Measurements from ENCODE around the gene C7orf57. TPM values are rescaled to one million over a fixed set of nuclear protein-coding genes. Genes with fewer than 3 reads are reported as not detected.

Gene C7orf57
- total RNA-seq, 2 donors from 2014 or later: not detected

DNA sequence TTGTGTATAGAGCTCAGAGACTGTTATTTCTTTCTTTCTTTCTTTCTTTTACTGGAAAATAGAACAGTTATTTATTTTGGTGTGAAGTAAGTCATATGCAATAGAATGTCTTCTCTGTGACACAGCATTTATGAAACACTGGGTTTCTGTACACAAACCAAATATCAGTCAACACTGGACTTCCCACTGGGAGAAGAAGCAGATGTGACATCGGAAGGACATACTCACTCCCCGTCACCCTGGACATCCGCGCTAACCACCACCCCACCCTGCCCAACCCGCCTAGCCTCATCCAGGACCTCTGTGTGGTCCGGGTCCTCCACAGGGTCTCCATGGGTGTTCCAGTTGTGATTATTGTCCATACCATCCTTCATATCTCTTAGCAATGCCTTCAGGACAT, 28.5 kb upstream of the C7orf57 start:
- H3K4me1 ChIP-seq (ENCODE audit: control insufficient read depth in 1 of 2, low read depth in 2 of 2): no peaks in the 10 kb centered on the region
- H3K4me3 ChIP-seq: no peak overlapping the region
- TF ChIP-seq, protein P1, sequence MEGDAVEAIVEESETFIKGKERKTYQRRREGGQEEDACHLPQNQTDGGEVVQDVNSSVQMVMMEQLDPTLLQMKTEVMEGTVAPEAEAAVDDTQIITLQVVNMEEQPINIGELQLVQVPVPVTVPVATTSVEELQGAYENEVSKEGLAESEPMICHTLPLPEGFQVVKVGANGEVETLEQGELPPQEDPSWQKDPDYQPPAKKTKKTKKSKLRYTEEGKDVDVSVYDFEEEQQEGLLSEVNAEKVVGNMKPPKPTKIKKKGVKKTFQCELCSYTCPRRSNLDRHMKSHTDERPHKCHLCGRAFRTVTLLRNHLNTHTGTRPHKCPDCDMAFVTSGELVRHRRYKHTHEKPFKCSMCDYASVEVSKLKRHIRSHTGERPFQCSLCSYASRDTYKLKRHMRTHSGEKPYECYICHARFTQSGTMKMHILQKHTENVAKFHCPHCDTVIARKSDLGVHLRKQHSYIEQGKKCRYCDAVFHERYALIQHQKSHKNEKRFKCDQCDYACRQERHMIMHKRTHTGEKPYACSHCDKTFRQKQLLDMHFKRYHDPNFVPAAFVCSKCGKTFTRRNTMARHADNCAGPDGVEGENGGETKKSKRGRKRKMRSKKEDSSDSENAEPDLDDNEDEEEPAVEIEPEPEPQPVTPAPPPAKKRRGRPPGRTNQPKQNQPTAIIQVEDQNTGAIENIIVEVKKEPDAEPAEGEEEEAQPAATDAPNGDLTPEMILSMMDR (IDR thresholded peaks at IDR 0.05): no peak
- ATAC-seq (ENCODE audit: insufficient number of reproducible peaks, low FRiP score, low read depth) (no peak), DNase-seq (ENCODE audit: low spot score) (no peak)
- no peaks in the 10 kb centered on the region for H3K9me3 ChIP-seq
- H3K36me3 ChIP-seq: no peaks in the 10 kb centered on the region
- no peak overlapping the region for H3K27ac ChIP-seq
- H3K27me3 ChIP-seq (replicated peaks; ENCODE audit: insufficient read depth): no peaks in the 10 kb centered on the region

DNA sequence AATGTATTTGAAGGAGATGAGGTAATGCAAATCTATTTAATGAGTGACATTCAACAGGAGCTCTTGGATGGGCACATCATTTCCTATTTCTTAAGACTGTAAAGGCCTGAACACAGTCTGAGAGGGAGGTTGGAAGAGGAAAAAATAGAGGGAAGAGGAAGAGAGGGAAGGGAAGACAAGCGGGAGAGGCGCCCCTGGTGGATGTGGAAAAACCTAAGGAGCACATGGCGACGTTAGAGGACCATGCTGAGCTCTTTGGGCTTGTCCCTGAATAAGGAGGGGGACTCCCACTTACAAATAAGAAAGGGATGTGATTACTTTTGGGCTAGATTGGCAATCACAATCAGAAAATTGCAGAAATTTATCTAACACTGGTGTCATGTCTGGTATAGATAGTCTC, 26.1 kb upstream of the C7orf57 start:
- H3K4me3 ChIP-seq: no peak overlapping the region
- no peaks in the 10 kb centered on the region for H3K4me1 ChIP-seq (ENCODE audit: control insufficient read depth in 1 of 2, low read depth in 2 of 2)
- DNase-seq (ENCODE audit: low spot score) (no peak), ATAC-seq (ENCODE audit: insufficient number of reproducible peaks, low FRiP score, low read depth) (no peak)
- no peaks in the 10 kb centered on the region for H3K9me3 ChIP-seq
- no peaks in the 10 kb centered on the region for H3K36me3 ChIP-seq
- no peak overlapping the region for H3K27ac ChIP-seq
- no peaks in the 10 kb centered on the region for H3K27me3 ChIP-seq (replicated peaks; ENCODE audit: insufficient read depth)
- TF ChIP-seq, protein P1 (IDR thresholded peaks at IDR 0.05): no peak

DNA sequence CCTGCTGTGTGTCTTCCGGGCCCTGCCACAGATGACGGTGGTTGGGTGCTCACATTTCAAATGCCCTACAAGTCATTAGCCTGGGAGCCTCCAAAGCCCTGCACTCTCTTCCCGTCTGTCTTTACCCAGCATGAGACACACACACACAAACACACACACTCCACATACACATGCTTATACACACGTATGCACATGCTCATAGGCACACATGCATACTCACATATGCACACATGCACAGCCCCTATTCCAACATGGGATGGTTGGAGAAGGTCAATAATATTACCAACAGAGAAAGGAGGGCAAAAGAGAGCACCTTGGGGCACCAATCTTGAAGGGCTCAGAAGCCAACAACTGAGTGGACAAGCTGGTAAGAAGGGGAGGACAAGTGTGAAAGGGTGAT, 25.4 kb upstream of the C7orf57 start:
- no peaks in the 10 kb centered on the region for H3K36me3 ChIP-seq
- no peak overlapping the region for H3K27ac ChIP-seq
- DNase-seq (ENCODE audit: low spot score) (no peak), ATAC-seq (ENCODE audit: insufficient number of reproducible peaks, low FRiP score, low read depth) (no peak)
- TF ChIP-seq, protein P1 (IDR thresholded peaks at IDR 0.05): no peak
- no peak overlapping the region for H3K4me3 ChIP-seq
- H3K9me3 ChIP-seq: no peaks in the 10 kb centered on the region
- H3K4me1 ChIP-seq (ENCODE audit: control insufficient read depth in 1 of 2, low read depth in 2 of 2): no peaks in the 10 kb centered on the region
- H3K27me3 ChIP-seq (replicated peaks; ENCODE audit: insufficient read depth): no peaks in the 10 kb centered on the region

DNA sequence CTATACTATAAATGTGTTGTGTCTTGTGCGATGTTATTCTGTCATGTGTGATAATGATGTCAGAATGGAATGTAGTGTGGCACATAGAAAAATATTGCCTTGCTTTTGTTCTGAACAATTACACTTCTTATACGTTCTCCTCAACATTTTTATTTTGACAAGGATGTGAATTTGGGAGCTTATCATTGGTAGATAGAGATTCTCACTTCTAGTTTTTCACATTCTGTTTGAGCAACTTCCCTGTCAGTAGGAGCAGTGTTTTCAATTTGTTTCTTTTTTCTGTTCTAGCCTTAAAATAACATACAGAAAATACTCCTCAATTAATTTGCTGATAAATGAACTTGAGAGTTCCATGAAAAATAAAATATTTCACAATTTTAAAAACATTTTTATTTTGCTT, 24.0 kb upstream of the C7orf57 start:
- no peak for DNase-seq (ENCODE audit: low spot score)
- no peak for ATAC-seq (ENCODE audit: insufficient number of reproducible peaks, low FRiP score, low read depth)
- no peak overlapping the region for H3K27ac ChIP-seq
- no peaks in the 10 kb centered on the region for H3K4me1 ChIP-seq (ENCODE audit: control insufficient read depth in 1 of 2, low read depth in 2 of 2)
- H3K4me3 ChIP-seq: no peak overlapping the region
- no peaks in the 10 kb centered on the region for H3K27me3 ChIP-seq (replicated peaks; ENCODE audit: insufficient read depth)
- no peaks in the 10 kb centered on the region for H3K36me3 ChIP-seq
- TF ChIP-seq, protein P1 (IDR thresholded peaks at IDR 0.05): no peak
- H3K9me3 ChIP-seq: no peaks in the 10 kb centered on the region

DNA sequence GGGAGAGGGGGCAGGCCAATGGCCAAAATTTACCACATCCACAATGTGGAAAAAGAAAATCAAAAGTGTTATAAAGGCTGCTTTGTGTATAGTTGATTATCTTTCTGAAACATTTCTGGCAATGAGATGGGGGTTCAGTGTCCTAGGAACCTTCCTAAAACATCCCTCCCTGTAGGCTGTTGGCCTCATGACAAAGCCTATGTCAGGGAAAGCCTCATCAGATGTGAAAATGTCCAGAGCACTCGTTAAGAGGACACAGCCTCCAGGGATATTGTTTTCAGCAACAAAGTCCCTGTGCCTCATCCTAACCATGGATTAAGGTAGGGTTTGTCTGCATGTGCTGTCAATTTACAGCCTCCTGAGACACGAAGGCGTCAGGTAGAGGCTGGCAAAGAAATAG, 23.4 kb upstream of the C7orf57 start:
- H3K4me1 ChIP-seq (ENCODE audit: control insufficient read depth in 1 of 2, low read depth in 2 of 2): no peaks in the 10 kb centered on the region
- TF ChIP-seq, protein P1 (IDR thresholded peaks at IDR 0.05): no peak
- no peaks in the 10 kb centered on the region for H3K27me3 ChIP-seq (replicated peaks; ENCODE audit: insufficient read depth)
- H3K27ac ChIP-seq: no peak overlapping the region
- no peak overlapping the region for H3K4me3 ChIP-seq
- DNase-seq (ENCODE audit: low spot score): no peak
- ATAC-seq (ENCODE audit: insufficient number of reproducible peaks, low FRiP score, low read depth): no peak
- no peaks in the 10 kb centered on the region for H3K9me3 ChIP-seq
- H3K36me3 ChIP-seq: no peaks in the 10 kb centered on the region
